ENCODE measurements around the gene HCK.

Gene HCK

DNA sequence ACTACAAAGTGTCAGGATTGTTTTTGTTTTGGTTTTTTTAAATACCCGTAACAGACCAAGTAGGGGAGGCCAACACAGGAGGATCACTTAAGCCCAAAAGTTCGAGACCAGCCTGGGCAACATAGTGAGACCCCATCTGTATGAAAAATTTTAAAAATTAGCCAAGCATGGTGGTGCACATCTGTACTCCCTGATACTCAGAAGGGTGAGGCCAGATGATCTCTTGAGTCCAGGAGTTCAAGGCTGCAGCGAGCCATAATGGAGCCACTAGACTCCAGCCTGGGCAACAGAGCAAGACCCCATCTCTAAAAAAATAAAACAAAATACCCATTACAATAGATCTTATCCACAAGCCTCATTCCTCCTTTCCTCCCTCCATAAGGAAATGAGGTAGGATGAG lies 28.7 kb downstream of the HCK start:
- H3K4me2 ChIP-seq (ENCODE audit: low read depth, low read length): no peak overlapping the region
- H4K20me1 ChIP-seq (ENCODE audit: insufficient read depth, low read length): no peaks in the 10 kb centered on the region
- no peak overlapping the region for H2AFZ ChIP-seq (ENCODE audit: low read length)
- no peaks in the 10 kb centered on the region for H3K79me2 ChIP-seq (ENCODE audit: low read length)
- H3F3A ChIP-seq (ENCODE audit: insufficient read depth, low read length): no peaks in the 10 kb centered on the region
- H3K9me2 ChIP-seq (replicated peaks; ENCODE audit: insufficient read depth, low read length): no peaks in the 10 kb centered on the region
- no peak overlapping the region for H3K4me3 ChIP-seq (ENCODE audit: low read length)
- no peaks in the 10 kb centered on the region for H3K9me3 ChIP-seq (replicated peaks; ENCODE audit: insufficient read depth, low read length)
- no peak for TF ChIP-seq EZH2phosphoT487 (IDR thresholded peaks at IDR 0.05; ENCODE audit: low read length)
- TF ChIP-seq CTCF (IDR thresholded peaks at IDR 0.05; ENCODE audit: low read length): no peak
- no peaks in the 10 kb centered on the region for H3K36me3 ChIP-seq (replicated peaks; ENCODE audit: insufficient read depth, low read length)
- no peak overlapping the region for H3K9ac ChIP-seq (ENCODE audit: low read length)
- H3K27me3 ChIP-seq (replicated peaks; ENCODE audit: insufficient read depth, low read length): peaks cover 54% of the 10 kb centered on the region
- no peak overlapping the region for H3K27ac ChIP-seq (ENCODE audit: low read length)
- H3K4me1 ChIP-seq (ENCODE audit: low read length): no peaks in the 10 kb centered on the region
- DNase-seq: no peak

GRCh38 chr20:32083469-32083868 lies 31.4 kb downstream of the HCK start:
- Histone ChIP-seq H2AFZ (ENCODE audit: low read length) (no peak overlapping the region), H3K4me2 (ENCODE audit: low read depth, low read length) (no peak overlapping the region), H3K9me2 (replicated peaks; ENCODE audit: insufficient read depth, low read length) (no peaks in the 10 kb centered on the region), H3K36me3 (replicated peaks; ENCODE audit: insufficient read depth, low read length) (no peaks in the 10 kb centered on the region), H3K79me2 (ENCODE audit: low read length) (no peaks in the 10 kb centered on the region), H3K9ac (ENCODE audit: low read length) (no peak overlapping the region), H3K27ac (ENCODE audit: low read length) (no peak overlapping the region), H3F3A (ENCODE audit: insufficient read depth, low read length) (no peaks in the 10 kb centered on the region), H4K20me1 (ENCODE audit: insufficient read depth, low read length) (no peaks in the 10 kb centered on the region), H3K4me3 (ENCODE audit: low read length) (no peak overlapping the region), H3K4me1 (ENCODE audit: low read length) (no peaks in the 10 kb centered on the region), H3K9me3 (replicated peaks; ENCODE audit: insufficient read depth, low read length) (no peaks in the 10 kb centered on the region), H3K27me3 (replicated peaks; ENCODE audit: insufficient read depth, low read length) (peaks cover 37% of the 10 kb centered on the region)
- no peak for DNase-seq
- no peak for TF ChIP-seq EZH2phosphoT487 (IDR thresholded peaks at IDR 0.05; ENCODE audit: low read length)
- no peak for TF ChIP-seq EZH2 (optimal IDR thresholded peaks at IDR 0.05; ENCODE audit: low read depth, low read length)
- TF ChIP-seq CTCF (IDR thresholded peaks at IDR 0.05; ENCODE audit: low read length): no peak

GRCh38 chr20:32087070-32087469 lies 35.0 kb downstream of the HCK start:
- no peak for DNase-seq
- H2AFZ ChIP-seq (ENCODE audit: low read length): no peak overlapping the region
- no peak overlapping the region for H3K4me3 ChIP-seq (ENCODE audit: low read length)
- no peaks in the 10 kb centered on the region for H3K4me1 ChIP-seq (ENCODE audit: low read length)
- H3K4me2 ChIP-seq (ENCODE audit: low read depth, low read length): no peak overlapping the region
- TF ChIP-seq EZH2 (optimal IDR thresholded peaks at IDR 0.05; ENCODE audit: low read depth, low read length) (no peak), EZH2phosphoT487 (IDR thresholded peaks at IDR 0.05; ENCODE audit: low read length) (no peak), CTCF (IDR thresholded peaks at IDR 0.05; ENCODE audit: low read length) (no peak)
- no peaks in the 10 kb centered on the region for H3F3A ChIP-seq (ENCODE audit: insufficient read depth, low read length)
- H4K20me1 ChIP-seq (ENCODE audit: insufficient read depth, low read length): no peaks in the 10 kb centered on the region
- no peaks in the 10 kb centered on the region for H3K36me3 ChIP-seq (replicated peaks; ENCODE audit: insufficient read depth, low read length)
- no peaks in the 10 kb centered on the region for H3K9me3 ChIP-seq (replicated peaks; ENCODE audit: insufficient read depth, low read length)
- H3K9me2 ChIP-seq (replicated peaks; ENCODE audit: insufficient read depth, low read length): no peaks in the 10 kb centered on the region
- no peaks in the 10 kb centered on the region for H3K79me2 ChIP-seq (ENCODE audit: low read length)
- H3K27ac ChIP-seq (ENCODE audit: low read length): no peak overlapping the region
- no peak overlapping the region for H3K9ac ChIP-seq (ENCODE audit: low read length)
- H3K27me3 ChIP-seq (replicated peaks; ENCODE audit: insufficient read depth, low read length): peaks cover 38% of the 10 kb centered on the region
